COR-L47 (cell line): ENCODE data around the gene ZBTB38.

Source experiments
- DNase-seq: peaks from one replicate; lab custom pipeline; 2025; lab: John Stamatoyannopoulos, UW

The ZBTB38 gene

DNA sequence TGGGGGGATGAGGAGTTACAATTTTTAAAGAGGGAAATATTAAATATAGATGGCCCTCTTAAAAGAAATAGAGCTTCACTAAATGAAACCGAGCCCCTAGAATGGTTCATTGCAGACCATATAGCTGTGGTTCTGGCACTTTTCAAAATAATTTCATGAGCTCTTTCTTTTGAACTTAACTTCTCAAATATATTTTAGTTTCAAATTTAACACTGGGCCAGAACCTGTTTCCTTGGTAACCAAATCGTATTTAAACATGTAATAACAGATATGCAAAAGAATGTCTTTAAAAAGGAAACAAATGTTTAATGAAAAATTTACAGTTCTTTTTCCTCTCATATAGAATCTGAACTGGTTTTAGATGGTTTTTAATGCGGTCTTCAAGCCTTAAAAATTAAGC, 20.1 kb downstream of the ZBTB38 start:
- no peak for DNase-seq

- DNase-seq: peak; percentile 35
Observed at GRCh38 chr3:141388823-141389621, 20.7 kb downstream of the ZBTB38 start.

- DNase-seq: no peak
Observed at GRCh38 chr3:141389703-141390102, 21.4 kb downstream of the ZBTB38 start.

GRCh38 chr3:141390747-141391146, 22.4 kb downstream of the ZBTB38 start:
- DNase-seq: no peak

GRCh38 chr3:141391298-141391990, 23.1 kb downstream of the ZBTB38 start:
- no peak for DNase-seq

GRCh38 chr3:141391991-141392316, 23.6 kb downstream of the ZBTB38 start:
- no peak for DNase-seq

DNA sequence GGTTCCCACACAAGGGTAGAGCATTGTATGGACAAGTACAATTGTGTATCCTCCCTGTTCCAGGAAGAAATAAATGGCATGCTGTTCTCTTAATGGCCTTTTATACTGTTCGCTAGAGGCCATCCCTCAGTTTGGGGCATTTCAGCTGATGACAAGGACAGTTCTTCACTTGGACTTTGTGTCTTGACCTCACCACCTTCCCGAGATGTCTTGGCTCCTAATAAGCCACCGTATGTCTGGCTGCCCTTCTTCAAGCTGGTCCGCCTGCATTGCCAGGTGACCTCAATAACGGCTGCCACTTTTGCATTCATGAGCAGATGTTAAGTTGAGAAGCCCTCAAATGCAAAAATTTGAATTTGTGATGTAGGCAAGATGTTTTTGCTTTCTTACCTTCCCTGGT, 24.1 kb downstream of the ZBTB38 start:
- DNase-seq: no peak

- DNase-seq: peak; percentile 77
Observed at GRCh38 chr3:141392897-141393734, 24.8 kb downstream of the ZBTB38 start.

DNA sequence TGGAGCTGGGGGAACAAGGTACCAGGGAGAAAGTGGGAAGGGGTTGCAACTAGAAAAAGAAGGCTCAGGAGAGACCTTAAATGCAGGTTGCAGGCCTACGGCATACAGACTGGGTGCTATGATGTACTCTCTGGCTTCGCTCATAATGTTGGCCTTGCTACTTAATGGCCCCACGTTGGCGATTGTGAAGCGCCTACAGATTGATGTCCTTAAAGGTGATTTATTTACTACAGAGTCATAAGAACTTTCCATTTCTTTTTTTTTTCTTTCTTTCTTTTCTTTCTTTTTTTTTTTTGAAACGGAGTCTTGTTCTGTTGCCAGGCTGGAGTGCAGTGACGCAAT, 25.4 kb downstream of the ZBTB38 start:
- DNase-seq: no peak

DNA sequence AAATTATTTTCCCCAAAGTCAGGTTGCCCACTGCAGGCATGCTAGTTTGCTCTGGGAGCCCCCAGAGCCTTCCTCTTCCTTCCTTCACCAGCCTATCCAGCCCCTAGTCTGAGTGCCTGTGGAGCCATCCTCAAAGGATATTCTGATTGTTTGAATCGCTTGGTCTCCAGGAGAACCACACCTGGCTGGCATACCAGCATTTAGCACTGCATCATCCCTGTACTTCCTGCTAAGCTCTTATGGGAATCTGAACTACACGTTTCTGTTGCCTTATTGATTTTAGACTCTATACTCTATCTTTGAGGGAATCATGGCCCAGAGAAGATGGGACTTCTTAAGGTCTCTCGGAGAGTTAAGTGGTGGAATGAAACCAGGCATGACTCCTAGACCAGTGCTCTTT, 26.3 kb downstream of the ZBTB38 start:
- DNase-seq: no peak

DNA sequence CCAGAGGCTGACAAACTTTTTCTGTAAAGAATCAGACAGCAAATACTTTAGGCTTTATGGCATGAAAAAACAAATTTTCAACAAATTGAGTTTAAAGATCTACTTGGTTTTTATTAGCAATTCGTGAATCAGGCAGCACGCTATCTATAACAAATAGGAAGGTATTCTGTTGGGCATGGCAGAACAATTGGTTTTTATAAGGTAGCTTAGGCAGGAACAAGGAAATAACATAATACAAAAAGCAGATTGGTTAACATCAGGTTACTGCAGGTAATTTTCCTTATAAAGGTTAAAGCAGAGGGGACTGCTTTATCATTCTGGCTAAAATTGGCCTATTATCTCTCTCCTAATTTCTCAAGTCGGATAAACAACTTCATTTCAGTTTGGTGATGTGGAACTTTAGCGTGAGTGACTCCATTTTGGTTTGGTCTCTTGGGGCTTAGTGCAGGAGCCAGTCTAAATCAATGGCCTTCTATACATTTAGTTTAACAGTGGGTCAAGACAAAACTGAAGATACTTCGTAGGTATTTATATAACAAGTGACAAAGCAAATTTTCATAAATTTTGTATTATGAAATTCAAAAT, 26.8 kb downstream of the ZBTB38 start:
- no peak for DNase-seq

- DNase-seq: no peak
Observed at GRCh38 chr3:141397996-141398395, 29.7 kb downstream of the ZBTB38 start.

GRCh38 chr3:141399200-141399599, 30.9 kb downstream of the ZBTB38 start:
- no peak for DNase-seq

DNA sequence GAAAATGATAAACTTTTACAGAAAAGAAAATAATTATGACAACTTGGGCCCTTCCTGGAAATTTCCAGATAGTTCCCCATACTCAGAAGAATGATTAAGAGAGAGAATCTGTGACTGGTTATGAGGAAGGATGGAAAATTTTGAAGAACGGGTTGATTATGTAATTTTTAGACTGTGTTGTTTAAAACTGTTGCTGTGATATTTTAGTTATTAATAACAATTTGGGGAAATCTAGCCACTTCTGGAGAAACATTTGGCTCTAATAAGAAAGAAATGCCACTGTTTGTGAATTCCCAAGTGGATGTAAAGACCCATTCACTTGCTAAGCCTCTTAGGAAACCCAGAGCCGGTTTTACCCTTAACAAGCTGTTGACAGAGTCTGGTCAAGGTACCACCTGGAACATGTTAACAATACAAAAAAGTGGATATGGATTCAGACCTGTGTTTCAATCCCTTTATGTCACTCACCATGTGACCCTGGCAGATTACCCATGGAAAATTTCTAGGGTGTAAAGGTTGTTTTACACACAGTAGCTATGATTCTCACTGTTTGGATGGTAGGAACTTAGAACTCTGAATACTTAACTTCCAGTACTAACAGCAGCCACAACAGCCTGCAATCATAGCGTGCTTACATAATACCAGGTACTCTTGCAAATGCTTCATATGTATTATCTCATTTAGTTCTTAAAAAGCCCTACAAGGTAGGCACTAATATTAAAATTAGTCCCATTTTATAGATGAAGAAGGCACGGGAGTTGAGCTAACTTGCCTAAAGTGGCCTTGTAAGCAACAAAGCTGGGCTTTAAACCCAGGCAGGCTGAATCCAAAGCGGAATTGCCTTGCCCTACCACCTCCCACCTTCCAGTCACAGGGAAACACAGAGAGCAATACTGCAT, 32.0 kb downstream of the ZBTB38 start:
- DNase-seq: no peak

DNA sequence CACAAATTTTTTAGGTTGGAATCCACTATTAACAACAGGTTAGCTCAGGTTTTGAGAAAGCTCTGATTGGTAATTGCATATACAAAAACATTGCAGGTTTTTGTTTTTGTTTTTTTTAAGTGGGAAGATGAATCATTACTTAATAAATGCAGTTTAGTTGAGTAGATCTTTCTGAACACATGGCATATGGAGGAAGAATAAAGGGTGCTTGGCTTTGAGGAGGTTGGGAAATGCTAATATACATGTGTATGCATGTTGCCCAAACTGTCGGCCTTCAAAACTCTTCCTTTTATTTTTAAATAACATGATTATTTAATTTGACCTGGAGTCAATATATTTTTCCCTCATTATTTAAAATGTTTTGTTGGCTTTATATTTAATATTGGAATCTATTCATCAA, 32.8 kb downstream of the ZBTB38 start:
- DNase-seq: no peak

DNA sequence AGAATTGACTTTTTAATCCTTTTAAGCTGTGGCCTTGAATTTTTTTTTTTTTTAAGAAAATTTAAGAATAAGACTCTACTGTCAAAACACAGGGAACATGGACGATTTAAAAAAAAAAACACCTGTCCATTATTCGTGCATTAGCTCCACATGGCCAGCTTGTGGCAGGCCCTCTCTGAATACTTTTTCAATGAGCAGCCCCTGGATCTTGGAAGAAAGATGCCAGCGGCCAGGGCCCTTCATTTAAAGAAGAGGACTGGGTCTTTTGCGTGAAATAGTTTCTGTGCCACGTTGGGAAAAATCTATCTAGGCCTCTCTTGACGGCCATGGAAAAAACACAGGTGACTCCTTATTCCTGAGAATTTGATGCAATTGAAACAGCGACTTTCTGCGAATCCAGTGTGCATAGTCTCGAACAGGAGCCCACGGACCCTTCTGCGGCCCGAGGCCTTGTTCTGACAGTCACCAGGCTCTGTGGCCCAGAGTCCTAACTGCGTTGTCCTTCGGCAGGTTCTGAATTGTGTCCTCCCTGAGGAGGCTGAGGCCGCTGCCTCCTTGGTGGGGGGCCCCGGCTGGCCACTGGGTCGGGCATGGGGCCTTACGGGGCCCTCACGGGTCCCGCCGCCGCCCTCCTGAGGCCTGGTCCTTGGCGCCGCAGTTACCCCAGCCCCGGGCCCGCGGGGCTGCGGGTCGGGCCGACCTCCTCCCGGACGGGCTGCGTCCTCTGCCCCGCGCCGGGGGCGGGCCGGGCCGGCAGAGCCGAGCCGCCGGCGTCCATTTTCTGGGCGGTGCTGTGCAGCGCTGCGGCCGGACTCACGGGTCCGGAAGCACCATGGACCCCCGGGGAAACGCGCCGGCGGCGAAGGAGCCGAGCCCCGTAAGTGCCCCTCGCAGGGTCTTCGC, 33.5 kb downstream of the ZBTB38 start:
- no peak for DNase-seq

- DNase-seq: no peak
Observed at GRCh38 chr3:141402476-141403171, 34.3 kb downstream of the ZBTB38 start.

DNA sequence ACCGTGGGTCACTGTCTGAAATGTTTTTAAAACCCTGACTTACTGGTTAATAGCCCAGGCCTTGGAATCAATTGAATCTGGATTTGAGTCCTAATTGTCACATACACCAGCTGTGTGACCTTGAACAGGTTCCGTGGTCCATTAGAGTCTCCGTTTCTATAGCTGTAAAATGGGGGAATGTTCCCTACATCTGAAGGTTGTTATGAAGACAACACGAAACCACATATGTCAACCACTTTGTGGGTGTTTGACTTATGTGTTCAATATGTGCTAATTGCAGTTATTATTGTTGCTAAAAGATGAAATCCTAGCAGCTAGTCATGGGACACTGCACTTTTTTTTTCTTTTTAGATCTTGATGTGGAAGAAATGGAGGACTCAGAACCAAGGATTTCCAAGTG, 35.3 kb downstream of the ZBTB38 start:
- DNase-seq: no peak

GRCh38 chr3:141405025-141405424, 36.7 kb downstream of the ZBTB38 start:
- DNase-seq: no peak

DNA sequence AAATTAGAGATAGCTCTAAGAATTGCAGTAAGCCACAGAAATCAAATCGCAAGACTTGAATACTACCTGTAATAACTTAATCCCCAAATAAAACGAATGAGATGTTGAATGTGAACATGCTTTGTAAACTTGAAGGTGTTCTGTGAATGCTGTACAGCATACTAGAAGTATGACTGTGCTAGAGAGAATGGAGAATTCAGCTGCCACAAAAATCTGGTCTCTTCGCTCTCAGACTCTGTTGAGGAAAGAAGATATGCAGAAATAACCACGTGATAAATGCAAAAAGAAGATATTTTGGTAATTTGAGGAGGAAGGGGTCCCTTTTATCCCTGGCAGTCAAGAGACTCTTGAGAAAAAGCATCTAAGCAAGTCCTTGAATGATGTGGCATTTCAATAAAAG, 37.3 kb downstream of the ZBTB38 start:
- no peak for DNase-seq
